K562 (cell line): ENCODE measurements around the gene SZT2. TPM values are rescaled to one million over a fixed set of nuclear protein-coding genes. Genes with fewer than 3 reads are reported as not detected.
A peak's percentile ranks its signal among the peaks of the same experiment; 100 is the strongest.

ENCODE experiments used
- ATAC-seq: fragments of 200-7000 bp; cut with Tn5 transposase; 3 replicates; pipeline ENCODE4 v1.9.1; 2020; ENCODE audit warnings: moderate library complexity
- BruUV-seq: library from RNA; stranded (reverse); fragments of 400-500 nt; replicated peaks from 2 replicates; lab custom pipeline; 2021; lab: Mats Ljungman, UMichigan
- CTCF ChIA-PET: fragments of 300-600 bp; formaldehyde crosslinking; extraction: SDS; loops from one replicate; lab custom pipeline; 2021; ENCODE audit warnings: low intra/inter-chr PET ratio; lab: Yijun Ruan, JAX
- POLR2A ChIA-PET: fragments of 300-600, 350-650 bp; sonication (Branson Sonifier 250); formaldehyde crosslinking; extraction: SDS; loops from one replicate; lab custom pipeline; 2021; ENCODE audit warnings: antibody characterized with exemption, inconsistent platforms; lab: Yijun Ruan, JAX
- DNase-seq, 4 experiments: peaks; one replicate each; pipeline versions ENCODE4 v3.0.0 to v3.0.0-alpha.2; 2011 to 2018; ENCODE audit warnings: low spot score in 3 of 4, mixed read lengths in 3 of 4; ENCODE audit errors: extremely low read depth in 1 of 4
- FAIRE-seq: peaks from 2 replicates; lab custom pipeline; 2011; peaks lifted over from hg19 to GRCh38; lab: Jason Lieb, UNC
- H2AFZ ChIP-seq: 2 replicates; pipeline ENCODE4 v1.6.0; 2011; ENCODE audit warnings: low read depth, low read length, control low read depth, inconsistent platforms
- H3K27ac ChIP-seq: fragments of 200-600 bp; 3 replicates; pipeline ENCODE4 v1.8.0; 2011; ENCODE audit warnings: low read depth, mild to moderate bottlenecking, control low read depth, inconsistent platforms, low read length, moderate library complexity, mixed read lengths; ENCODE audit errors: extremely low read depth
- H3K27me3 ChIP-seq, 2 experiments: fragments of 300-600 bp in 1 of 2; 2 replicates in 1 of 2; 3 replicates in 1 of 2; pipeline versions ENCODE4 v1.6.0 to v1.8.0; 2011; ENCODE audit warnings: inconsistent platforms in 2 of 2, low read length in 2 of 2, mild to moderate bottlenecking in 1 of 2, mixed read lengths in 1 of 2, moderate library complexity in 1 of 2; ENCODE audit not compliant: control insufficient read depth in 2 of 2, insufficient read depth in 2 of 2
- H3K36me3 ChIP-seq: fragments of 300-600 bp; 3 replicates; pipeline ENCODE4 v1.8.0; 2011; ENCODE audit warnings: mild to moderate bottlenecking, low read length, inconsistent platforms; ENCODE audit not compliant: control insufficient read depth, insufficient read depth
- H3K4me1 ChIP-seq, 2 experiments: fragments of 200-600 bp in 1 of 2; replicated peaks in 1 of 2; 2 replicates in 1 of 2; 3 replicates in 1 of 2; pipeline versions ENCODE4 v1.5.1 to v1.8.0; 2011; ENCODE audit warnings: inconsistent platforms in 2 of 2, low read length in 2 of 2, mild to moderate bottlenecking in 1 of 2, mixed read lengths in 1 of 2, moderate library complexity in 1 of 2; ENCODE audit not compliant: control insufficient read depth in 2 of 2, insufficient read depth in 2 of 2
- H3K4me2 ChIP-seq: 2 replicates; pipeline ENCODE4 v1.6.1; 2011; ENCODE audit warnings: low read length, control low read depth, inconsistent platforms, mixed read lengths; ENCODE audit not compliant: insufficient read depth
- H3K4me3 ChIP-seq: fragments of 200-600 bp; sonication (generic), shearing (Covaris generic); 2 replicates; pipeline ENCODE4 v1.5.1; 2016; ENCODE audit warnings: control low read depth, inconsistent platforms
- H3K79me2 ChIP-seq: fragments of 200-600 bp; 3 replicates; pipeline ENCODE4 v1.8.0; 2011; ENCODE audit warnings: low read length, inconsistent platforms; ENCODE audit not compliant: control insufficient read depth, insufficient read depth
- H3K9ac ChIP-seq, 2 experiments: 2 replicates each; pipeline versions ENCODE4 v1.6.0 to v1.6.1; 2011; ENCODE audit warnings: low read depth in 2 of 2, low read length in 2 of 2, control low read depth in 1 of 2, inconsistent platforms in 1 of 2, mild to moderate bottlenecking in 1 of 2, mixed read lengths in 1 of 2; ENCODE audit not compliant: insufficient read depth in 1 of 2
- H3K9me1 ChIP-seq: one replicate; pipeline ENCODE4 v1.6.0; 2011; ENCODE audit warnings: inconsistent platforms, mild to moderate bottlenecking, low read length, moderate library complexity; ENCODE audit not compliant: control insufficient read depth, insufficient read depth
- H3K9me3 ChIP-seq: replicated peaks from 2 replicates; pipeline ENCODE4 v1.5.1; 2011; ENCODE audit warnings: low read depth, low read length, inconsistent platforms; ENCODE audit not compliant: control insufficient read depth, insufficient read depth
- H4K20me1 ChIP-seq: replicated peaks from 2 replicates; pipeline ENCODE4 v1.6.1; 2011; ENCODE audit warnings: low read length, inconsistent platforms, mixed read lengths; ENCODE audit not compliant: control insufficient read depth, insufficient read depth
- LEF1 ChIP-seq: fragments of 450-650 bp; IDR thresholded peaks from 2 replicates; pipeline ENCODE4 v1.6.1; 2016; ENCODE audit warnings: mild to moderate bottlenecking
- NFYB ChIP-seq: IDR thresholded peaks from 2 replicates; pipeline ENCODE4 v1.6.1; 2011; ENCODE audit warnings: mild to moderate bottlenecking, moderate library complexity; ENCODE audit not compliant: insufficient read length; ENCODE audit errors: extremely low read depth
- POLR2AphosphoS2 ChIP-seq: IDR thresholded peaks from 2 replicates; pipeline ENCODE4 v1.6.1; 2012; ENCODE audit warnings: low read length, improper control_type of control experiment
- RAD51 ChIP-seq: fragments of 450-650 bp; IDR thresholded peaks from 2 replicates; pipeline ENCODE4 v1.7.1; 2016; ENCODE audit warnings: low read depth, mild to moderate bottlenecking, borderline replicate concordance
- ZKSCAN1 ChIP-seq: fragments of 150-350 bp; IDR thresholded peaks from 2 replicates; pipeline ENCODE4 v1.6.1; 2016; ENCODE audit warnings: low read depth, low read length
- WGBS: fragments of 100-300 bp; shearing (Covaris generic); methylation state at CpG from one replicate; pipeline ENCODE4 v1.1.6; 2016; ENCODE audit warnings: low coverage, mixed read lengths; ENCODE audit not compliant: insufficient coverage; ENCODE audit errors: missing lambda C conversion rate; 5-methylcytosine and 5-hydroxymethylcytosine counted together
- in situ Hi-C: fragments of 300-500 bp; cut with MboI; formaldehyde crosslinking; loops from 4 replicates; pipeline ENCODE4 v1.15.0; 2018; ENCODE audit warnings: inconsistent platforms, mixed read lengths
- intact Hi-C: fragments of 100-400 bp; cut with micrococcal nuclease; formaldehyde crosslinking; loops from 2 replicates; pipeline ENCODE4 v1.14.2; 2022
- polyA plus RNA-seq, 8 experiments: library from polyadenylated mRNA; depleted of rRNA in 4 of 8; stranded (reverse) in 5 of 8; unstranded in 3 of 8; fragments of >200 nt; fragmentation: Nextera tagmentation in 2 of 8; fragmentation: Illumina TruSeq in 1 of 8; extraction: Ambion mirVana in 2 of 8; extraction: Trizol in 1 of 8; gene quantifications; 2 replicates each; pipeline versions ENCODE4 v1.2.1 to v1.2.3, GENCODE V29; 2011 to 2014; ENCODE audit warnings: inconsistent platforms in 1 of 8, missing spikeins in 1 of 8
- total RNA-seq, 7 experiments: library from RNA; depleted of rRNA in 6 of 7; stranded (reverse); fragments of >200 nt in 6 of 7; fragmentation: Illumina TruSeq in 2 of 7; extraction: Trizol in 2 of 7; gene quantifications; 2 replicates each; pipeline versions ENCODE4 v1.2.1 to v1.2.3, GENCODE V29; 2011 to 2021; ENCODE audit warnings: low replicate concordance in 1 of 7
- TF ChIP-seq, protein P1 (sequence below): sonication (generic); formaldehyde crosslinking; IDR thresholded peaks from 2 replicates; pipeline ENCODE4 v1.5.0; 2020; ENCODE audit warnings: missing genetic modification reagents
- TF ChIP-seq, protein P2 (sequence below): fragments of 450-650 bp; IDR thresholded peaks from 2 replicates; pipeline ENCODE4 v1.6.1; 2016
- TF ChIP-seq, protein P3 (sequence below): fragments of 250-450 bp; sonication (Bioruptor Pico); IDR thresholded peaks from 2 replicates; pipeline ENCODE4 v1.8.0; 2022; ENCODE audit warnings: inconsistent platforms
- TF ChIP-seq, protein P4 (sequence below): sonication (generic); formaldehyde crosslinking; IDR thresholded peaks from 2 replicates; pipeline ENCODE4 v1.8.1; 2023; ENCODE audit warnings: mild to moderate bottlenecking, missing genetic modification reagents

The SZT2 gene
- total and polyA plus RNA-seq, 9 of the 15 experiments (the other 6 are each of a cell fraction or from before 2014, with no cell fraction given), result 0.88 to 31.0 (median 12.8) TPM

DNA sequence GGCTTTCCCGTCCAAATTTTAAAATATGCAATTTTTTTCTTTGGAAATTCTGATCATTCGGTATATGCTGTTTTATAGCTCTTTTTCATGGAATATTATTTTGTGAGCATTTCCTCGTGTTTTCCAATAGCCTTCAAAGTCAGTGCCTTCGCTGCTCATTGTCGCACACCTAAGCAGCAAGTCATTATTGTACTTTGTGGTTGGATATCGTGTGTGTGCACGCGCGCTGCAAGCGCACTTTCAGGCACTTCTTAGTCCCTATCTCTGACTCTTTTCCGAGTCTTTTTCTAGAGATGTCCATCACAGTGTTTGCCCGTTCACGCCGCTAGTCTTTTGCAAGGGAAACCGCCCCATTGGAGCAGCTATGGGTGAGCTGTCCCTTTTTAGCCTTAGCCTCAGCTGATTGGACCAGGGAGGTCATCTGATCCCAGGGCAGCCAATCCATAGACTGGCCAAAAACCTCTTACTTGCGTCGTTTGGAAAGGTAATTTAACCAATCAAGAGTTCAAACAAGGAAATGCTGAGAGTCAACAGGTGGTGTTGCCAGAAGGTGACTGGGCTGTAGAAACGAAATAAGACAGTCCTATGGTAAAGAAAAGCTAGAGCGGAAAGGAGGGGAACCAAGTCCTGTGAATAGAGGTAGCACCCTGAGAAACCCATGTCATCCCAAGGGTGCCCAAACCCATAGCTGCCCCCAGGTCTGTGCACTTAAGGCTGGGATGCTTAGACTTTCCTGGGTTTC is 64.7 kb downstream of the SZT2 start:
- H3K4me1 ChIP-seq, result peaks cover 0 to 16% of the 10 kb centered on the region in 2 experiments; a peak in 3 of 5 replicates
- H3K79me2 ChIP-seq, result no peaks in the 10 kb centered on the region
- no peak overlapping the region for H3K27ac ChIP-seq
- H3K4me2 ChIP-seq, result 0 out of 2 replicates have a peak overlapping the region, but pooled peaks have one; percentile 27
- intact Hi-C loops (no loop called here), in situ Hi-C loops (no loop called here)
- ATAC-seq, result peak; percentile 65
- H3K9me3 ChIP-seq, result no peaks in the 10 kb centered on the region
- no peak overlapping the region for H3K9ac ChIP-seq
- H2AFZ ChIP-seq, result peak overlapping the region; percentile 49
- DNase-seq, result peak; percentile 38 to 77 (median 68)
- CTCF ChIA-PET, result no interaction called here
- H3K27me3 ChIP-seq, result no peaks in the 10 kb centered on the region; a peak in 1 of 5 replicates
- FAIRE-seq, result peak; percentile 57
- no peak overlapping the region for H3K4me3 ChIP-seq
- H3K9me1 ChIP-seq, result no peaks in the 10 kb centered on the region
- POLR2A ChIA-PET, result interaction anchor here (0.5 to 1.2 kb wide), 6 partner anchors 12 to 517 kb away, joined by 3 to 4 read pairs (median 3); no protein-coding TSS in a partner anchor
- H4K20me1 ChIP-seq, result no peaks in the 10 kb centered on the region
- 50% methylated on average over 19 of the region's 19 CpGs for WGBS
- peaks cover 16% of the 10 kb centered on the region; the same call in 1 of the 3 replicates for H3K36me3 ChIP-seq
- BruUV-seq, result no TSS peak
- TF ChIP-seq, protein P1, sequence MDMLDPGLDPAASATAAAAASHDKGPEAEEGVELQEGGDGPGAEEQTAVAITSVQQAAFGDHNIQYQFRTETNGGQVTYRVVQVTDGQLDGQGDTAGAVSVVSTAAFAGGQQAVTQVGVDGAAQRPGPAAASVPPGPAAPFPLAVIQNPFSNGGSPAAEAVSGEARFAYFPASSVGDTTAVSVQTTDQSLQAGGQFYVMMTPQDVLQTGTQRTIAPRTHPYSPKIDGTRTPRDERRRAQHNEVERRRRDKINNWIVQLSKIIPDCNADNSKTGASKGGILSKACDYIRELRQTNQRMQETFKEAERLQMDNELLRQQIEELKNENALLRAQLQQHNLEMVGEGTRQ (CRISPR knock-in tag), result peak; percentile 70
- TF ChIP-seq, protein P2, sequence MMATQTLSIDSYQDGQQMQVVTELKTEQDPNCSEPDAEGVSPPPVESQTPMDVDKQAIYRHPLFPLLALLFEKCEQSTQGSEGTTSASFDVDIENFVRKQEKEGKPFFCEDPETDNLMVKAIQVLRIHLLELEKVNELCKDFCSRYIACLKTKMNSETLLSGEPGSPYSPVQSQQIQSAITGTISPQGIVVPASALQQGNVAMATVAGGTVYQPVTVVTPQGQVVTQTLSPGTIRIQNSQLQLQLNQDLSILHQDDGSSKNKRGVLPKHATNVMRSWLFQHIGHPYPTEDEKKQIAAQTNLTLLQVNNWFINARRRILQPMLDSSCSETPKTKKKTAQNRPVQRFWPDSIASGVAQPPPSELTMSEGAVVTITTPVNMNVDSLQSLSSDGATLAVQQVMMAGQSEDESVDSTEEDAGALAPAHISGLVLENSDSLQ, result peak; percentile 40; the same call in 1 of the 2 replicates
- TF ChIP-seq, protein P3, sequence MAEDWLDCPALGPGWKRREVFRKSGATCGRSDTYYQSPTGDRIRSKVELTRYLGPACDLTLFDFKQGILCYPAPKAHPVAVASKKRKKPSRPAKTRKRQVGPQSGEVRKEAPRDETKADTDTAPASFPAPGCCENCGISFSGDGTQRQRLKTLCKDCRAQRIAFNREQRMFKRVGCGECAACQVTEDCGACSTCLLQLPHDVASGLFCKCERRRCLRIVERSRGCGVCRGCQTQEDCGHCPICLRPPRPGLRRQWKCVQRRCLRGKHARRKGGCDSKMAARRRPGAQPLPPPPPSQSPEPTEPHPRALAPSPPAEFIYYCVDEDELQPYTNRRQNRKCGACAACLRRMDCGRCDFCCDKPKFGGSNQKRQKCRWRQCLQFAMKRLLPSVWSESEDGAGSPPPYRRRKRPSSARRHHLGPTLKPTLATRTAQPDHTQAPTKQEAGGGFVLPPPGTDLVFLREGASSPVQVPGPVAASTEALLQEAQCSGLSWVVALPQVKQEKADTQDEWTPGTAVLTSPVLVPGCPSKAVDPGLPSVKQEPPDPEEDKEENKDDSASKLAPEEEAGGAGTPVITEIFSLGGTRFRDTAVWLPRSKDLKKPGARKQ (CRISPR knock-in tag), result 0 out of 2 replicates have a peak, but pooled peaks have one; percentile 37
- TF ChIP-seq ZKSCAN1, result no peak
- no peak for TF ChIP-seq LEF1
- peak; percentile 73; the same call in 1 of the 2 replicates for TF ChIP-seq RAD51
- peak; percentile 36 for TF ChIP-seq NFYB
- TF ChIP-seq POLR2AphosphoS2, result peak; percentile 83; the same call in 1 of the 2 replicates
- TF ChIP-seq, protein P4, sequence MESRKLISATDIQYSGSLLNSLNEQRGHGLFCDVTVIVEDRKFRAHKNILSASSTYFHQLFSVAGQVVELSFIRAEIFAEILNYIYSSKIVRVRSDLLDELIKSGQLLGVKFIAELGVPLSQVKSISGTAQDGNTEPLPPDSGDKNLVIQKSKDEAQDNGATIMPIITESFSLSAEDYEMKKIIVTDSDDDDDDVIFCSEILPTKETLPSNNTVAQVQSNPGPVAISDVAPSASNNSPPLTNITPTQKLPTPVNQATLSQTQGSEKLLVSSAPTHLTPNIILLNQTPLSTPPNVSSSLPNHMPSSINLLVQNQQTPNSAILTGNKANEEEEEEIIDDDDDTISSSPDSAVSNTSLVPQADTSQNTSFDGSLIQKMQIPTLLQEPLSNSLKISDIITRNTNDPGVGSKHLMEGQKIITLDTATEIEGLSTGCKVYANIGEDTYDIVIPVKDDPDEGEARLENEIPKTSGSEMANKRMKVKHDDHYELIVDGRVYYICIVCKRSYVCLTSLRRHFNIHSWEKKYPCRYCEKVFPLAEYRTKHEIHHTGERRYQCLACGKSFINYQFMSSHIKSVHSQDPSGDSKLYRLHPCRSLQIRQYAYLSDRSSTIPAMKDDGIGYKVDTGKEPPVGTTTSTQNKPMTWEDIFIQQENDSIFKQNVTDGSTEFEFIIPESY (CRISPR knock-in tag), result peak; percentile 18; the same call in 1 of the 2 replicates
